Upper lobe of left lung (tissue), 4 donors: ENCODE results near the gene KRT81.

ENCODE experiments used
- POLR2A ChIP-seq, 4 donors: fragments of 450-650 bp; IDR thresholded peaks; one replicate each; pipeline ENCODE4 v1.5.1; 2016 to 2017; ENCODE audit warnings: antibody characterized with exemption in 4 of 4, mild to moderate bottlenecking in 2 of 4
- TF ChIP-seq, protein P1 (sequence below), 6 experiments: fragments of 450-650 bp in 4 of 6; fragments of 200-600 bp in 2 of 6; sonication (generic) in 2 of 6; IDR thresholded peaks; one replicate each; pipeline ENCODE4 v1.5.1; 2016 to 2019; ENCODE audit warnings: antibody characterized with exemption in 6 of 6

DNA sequence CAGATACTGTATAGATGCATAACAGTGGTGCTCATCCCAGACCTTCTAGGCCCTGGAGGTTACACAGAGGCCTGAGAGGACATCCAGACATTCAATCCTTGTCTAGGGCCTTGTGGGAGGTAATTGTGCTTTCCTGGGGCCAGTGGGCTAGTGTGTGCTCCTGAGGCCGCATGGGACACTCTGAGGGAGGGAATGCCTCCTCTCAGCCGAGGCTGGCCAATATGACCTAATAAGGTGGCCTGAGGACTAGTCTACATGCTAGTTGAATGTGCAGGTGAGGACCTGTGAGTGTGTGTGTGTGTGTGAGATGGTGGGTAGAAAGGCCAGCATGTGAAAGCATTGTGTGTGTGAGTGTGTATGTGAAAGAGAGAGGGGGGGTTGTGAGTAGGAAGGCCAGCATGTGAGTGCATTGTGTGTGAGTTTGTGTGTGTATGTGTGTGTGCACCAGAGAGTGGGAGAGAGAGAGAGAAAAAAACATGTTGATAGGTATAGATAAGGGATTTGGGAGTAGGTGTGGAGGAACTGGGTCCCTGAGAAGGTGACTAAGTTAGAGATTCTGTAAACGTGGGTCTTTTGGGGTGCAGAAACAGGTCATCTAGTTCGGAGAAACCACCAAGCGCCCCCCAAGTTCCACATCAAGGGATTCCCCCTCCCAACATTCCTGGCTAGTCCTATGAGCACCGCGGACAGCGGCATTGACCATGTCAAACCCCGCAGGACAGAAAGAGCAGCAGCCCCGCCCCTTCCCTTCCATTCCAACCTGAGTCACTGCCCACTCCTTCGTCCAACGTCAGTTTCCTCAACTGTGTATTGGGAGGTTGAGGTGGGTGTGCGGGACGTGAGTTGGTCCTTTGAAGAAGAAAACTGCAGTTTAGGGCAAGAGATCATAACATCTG lies 9.7 kb upstream of the KRT81 start:
- TF ChIP-seq, protein P1, sequence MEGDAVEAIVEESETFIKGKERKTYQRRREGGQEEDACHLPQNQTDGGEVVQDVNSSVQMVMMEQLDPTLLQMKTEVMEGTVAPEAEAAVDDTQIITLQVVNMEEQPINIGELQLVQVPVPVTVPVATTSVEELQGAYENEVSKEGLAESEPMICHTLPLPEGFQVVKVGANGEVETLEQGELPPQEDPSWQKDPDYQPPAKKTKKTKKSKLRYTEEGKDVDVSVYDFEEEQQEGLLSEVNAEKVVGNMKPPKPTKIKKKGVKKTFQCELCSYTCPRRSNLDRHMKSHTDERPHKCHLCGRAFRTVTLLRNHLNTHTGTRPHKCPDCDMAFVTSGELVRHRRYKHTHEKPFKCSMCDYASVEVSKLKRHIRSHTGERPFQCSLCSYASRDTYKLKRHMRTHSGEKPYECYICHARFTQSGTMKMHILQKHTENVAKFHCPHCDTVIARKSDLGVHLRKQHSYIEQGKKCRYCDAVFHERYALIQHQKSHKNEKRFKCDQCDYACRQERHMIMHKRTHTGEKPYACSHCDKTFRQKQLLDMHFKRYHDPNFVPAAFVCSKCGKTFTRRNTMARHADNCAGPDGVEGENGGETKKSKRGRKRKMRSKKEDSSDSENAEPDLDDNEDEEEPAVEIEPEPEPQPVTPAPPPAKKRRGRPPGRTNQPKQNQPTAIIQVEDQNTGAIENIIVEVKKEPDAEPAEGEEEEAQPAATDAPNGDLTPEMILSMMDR (IDR thresholded peaks at IDR 0.05): no peak
- TF ChIP-seq POLR2A (IDR thresholded peaks at IDR 0.05): no peak
